CD1c-positive myeloid dendritic cell (primary cell): ENCODE results near the gene SLIT1.
A peak's percentile ranks its signal among the peaks of the same experiment; 100 is the strongest.

Experiments used
- DNase-seq: peaks from one replicate; pipeline ENCODE4 v3.0.0-alpha.2; 2016; ENCODE audit errors: extremely low spot score

The SLIT1 gene

DNA sequence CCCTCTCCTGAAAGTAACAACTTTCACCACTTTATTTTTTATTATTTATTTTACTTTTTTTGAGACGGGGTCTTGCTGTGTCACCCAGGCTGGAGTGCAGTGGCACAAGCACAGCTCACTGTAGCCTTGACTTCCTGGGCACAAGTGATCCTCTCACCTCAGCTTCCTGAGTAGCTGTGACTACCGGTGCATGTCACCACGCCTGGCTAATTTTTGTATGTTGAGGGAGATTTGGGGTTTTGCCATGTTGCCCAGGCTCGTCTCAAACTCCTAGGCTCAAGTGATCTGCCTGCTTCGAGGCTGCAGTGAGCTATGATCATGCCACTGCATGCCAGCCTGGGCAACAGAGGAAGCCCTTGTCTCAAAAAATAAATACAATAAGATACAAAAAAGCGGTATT lies 14.9 kb upstream of the SLIT1 start:
- DNase-seq = no peak

DNA sequence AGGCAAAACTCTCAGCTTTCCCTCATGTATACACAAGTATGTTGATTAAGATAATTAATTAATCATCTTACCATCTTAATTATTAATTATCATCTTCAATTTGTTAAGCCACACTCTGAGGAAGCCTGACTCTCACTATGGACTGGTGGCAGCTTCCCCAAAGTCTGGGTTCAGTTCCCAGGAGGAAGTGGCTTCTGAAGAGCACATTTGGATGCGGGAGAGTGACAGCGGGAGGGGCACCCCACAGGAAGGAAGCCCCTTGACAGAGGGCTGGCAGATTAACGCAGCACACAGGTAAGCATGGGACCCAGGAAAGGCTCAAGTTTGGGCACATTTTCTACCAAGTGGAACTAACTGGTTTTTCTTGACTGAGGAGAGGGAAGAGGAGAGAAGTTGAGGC lies 13.4 kb upstream of the SLIT1 start:
- peak; percentile 19 for DNase-seq

DNA sequence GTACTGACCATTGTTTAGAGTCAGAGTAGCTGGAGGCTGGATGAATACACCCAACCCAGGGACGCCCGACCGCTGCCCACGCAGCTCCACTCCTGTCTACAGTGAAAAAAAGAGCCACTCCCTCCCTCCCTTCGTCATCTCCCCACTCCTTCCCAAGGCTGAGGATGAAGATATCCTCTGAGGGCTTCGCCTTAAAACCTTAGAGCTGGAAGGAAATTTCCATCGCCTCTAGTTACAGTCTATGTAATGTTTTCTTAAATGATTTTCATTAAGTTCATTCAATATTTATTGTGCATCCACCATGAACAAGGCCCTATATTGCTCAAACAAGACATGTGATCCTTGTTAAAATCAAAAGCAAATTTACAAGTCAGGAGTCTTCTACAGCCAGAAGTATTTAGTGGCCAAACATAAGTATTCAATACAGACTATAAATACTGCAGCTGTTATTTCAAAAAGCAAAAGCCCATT lies 11.3 kb upstream of the SLIT1 start:
- DNase-seq = no peak

DNA sequence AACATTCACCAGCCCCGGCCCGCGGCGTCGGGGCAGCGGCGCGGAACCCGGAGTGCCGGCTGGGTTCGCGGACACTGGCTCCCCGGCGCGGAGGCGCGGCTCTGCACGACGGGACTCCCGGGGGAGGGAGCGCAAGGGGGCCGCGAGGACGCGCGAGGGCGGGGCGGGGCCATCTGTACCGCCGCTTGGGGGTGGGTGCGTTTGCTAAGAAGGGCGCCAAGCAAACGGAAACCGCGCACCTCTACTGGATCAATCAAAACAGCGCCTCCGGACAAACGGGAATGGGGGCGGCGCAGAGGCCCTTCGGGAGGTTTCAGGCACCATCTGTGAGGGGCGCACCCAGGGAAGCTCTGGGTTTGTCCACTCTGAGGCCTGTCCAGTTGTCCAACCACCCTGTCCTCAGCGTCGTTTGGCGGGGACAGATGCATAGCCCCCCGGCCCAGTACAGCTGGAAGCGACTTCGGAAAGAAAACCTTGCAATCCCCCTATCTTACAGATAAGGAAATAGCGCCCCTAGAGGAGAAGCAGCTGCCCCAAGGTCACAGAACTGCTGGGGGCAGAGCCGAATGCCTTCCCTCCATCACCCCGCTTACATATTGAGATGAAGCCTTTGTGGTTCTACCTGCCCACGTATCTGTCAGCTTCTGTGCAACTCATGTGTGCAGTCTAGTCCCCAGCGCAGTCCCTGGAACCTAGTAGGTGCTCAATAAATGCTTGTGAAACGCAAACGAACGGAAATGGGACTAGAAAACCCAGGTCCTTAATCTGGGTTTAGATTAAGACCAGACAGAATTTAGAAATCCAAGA lies 10.7 kb upstream of the SLIT1 start:
- peak; percentile 71 for DNase-seq

DNA sequence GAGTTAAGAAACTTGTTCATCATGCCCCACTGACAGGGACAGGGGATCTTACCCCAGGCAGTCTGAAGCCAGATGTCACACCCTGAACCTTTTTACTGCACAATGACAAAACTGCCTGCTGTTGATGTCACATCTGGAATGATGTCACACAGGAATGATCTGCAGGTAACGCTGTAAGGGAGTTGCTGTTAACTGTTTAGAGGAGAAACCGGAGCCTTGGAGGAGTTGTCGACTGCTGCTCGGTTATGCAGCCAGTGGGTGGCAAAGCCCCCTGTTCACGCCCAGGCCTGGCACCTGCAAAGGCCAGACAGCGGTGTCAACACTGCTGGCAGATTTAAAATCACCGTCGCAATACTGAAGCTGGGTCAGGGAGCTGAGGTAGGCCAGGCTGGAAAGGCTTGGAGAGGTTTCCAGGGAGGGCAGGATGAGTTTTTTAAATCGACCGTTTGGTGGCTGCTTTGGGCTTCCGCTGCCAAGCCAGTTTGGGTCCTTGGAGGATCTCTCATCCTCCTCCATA lies 10.0 kb upstream of the SLIT1 start:
- DNase-seq = no peak

DNA sequence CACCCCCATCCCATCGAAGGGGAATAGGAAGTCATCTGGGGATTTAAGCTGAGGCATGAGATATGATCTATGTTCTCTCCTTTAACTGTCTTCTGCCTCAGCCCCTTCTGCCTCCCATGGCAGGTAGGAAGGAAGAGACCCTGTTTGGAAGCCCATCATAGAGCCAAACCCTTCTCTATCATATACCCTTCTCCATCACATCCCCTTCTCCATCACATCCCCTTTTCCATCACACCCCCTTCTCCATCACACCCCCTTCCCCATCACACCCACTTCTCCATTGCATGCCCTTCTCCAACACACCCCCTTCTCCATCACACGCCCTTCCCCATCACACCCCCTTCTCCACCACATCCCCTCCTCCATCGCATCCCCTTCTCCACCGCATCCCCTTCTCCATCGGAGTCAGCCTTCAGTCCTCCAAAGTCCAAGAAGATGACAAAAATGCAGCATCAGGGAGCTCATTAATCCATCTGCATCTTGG lies 7.2 kb upstream of the SLIT1 start:
- no peak for DNase-seq

DNA sequence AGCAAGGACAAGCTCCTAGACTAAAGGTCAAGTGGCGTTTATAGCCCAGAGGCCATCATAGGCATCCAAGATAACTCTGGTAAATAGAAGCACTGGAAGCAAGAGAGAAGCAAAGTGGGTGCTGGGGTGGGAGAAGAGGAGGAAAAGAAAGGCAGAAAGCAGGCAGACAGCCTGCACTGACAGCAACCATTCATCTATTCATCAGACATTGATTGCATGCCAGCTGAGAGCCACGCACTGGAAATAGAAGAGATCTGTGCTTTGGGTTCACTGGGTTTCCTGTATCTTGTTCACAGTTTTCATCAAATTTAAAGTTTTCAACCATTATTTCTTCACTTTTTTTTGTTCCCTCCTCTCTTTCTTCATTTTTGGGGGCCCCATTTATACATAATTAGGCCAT lies 4.7 kb upstream of the SLIT1 start:
- DNase-seq = no peak

DNA sequence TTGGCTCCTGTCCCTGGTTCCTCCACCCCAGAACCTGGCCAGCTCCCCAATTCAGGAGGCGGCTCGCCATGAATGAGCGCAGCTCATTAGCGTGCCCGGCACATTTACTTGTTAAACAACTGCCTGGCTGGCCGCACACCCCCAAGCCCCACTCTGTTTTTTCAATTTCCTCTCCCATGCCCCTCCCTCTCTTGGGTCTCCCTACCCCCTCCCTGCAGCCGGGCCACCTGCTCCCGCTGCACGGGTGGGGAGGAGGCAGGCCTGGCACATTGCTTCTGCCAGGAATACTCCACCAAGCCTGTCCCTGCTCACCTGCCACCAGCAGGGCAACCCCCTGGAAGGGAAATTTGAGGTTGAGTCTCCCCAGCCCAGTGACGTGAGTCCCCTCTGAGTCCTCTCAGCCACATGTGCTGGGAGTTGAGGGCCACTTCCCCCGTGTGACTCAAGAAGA lies 2.5 kb upstream of the SLIT1 start:
- DNase-seq = no peak

DNA sequence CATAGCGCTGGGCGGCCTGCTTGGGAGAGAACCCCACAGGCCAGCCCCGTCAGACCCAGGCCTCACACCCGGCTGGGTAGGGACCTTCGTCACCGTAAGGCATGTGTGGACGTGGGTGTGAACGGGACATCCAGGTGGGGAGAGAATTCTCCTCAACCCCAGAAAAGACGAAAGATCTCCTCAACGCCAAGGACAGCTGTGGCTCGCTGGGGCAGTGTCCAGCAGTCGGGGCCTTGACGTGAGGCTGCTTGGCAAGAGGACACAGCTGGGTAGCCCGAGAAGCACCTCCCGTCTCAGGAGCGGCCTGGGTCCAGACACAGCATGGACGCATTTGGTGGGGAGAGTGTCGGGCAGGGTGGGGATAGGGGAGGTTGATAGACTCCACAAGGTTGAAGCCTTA lies 1.2 kb upstream of the SLIT1 start:
- DNase-seq = no peak

DNA sequence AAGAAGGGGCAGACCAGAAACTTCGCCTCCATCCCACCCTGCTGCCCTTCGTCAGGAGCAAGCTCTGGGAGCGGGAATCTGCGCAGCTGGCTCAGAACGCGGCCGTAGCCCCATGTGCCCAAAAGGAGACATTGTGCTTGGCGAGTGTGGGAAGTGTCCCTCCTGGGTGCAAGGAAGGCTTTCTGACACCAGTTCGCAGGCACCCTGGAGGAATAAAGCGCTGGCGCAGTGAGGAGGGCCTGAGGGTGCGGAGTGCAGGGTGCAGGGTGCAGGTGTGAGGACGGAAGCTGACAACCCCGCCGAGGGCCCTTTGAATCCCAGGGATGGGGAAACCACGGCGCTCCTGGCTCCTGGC lies 811 bp downstream of the SLIT1 start:
- no peak for DNase-seq

DNA sequence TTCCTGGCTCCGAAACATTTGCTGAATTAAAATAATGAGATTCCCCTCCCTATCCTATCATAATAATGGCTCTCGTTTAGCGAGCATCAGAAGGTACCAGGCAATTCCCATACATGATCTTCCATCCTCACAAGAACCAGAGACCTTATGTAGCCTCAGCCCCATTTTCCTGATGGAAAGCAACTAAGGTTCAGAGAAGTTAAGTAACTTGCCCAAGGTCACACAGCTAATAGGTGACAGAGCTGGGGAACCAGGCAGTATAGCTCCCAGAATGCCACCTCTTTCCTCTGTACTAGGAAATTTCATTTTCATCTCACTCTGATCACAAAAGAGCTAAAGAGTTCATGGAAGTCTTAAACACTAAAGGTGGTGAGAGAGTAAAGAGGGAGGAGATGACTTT lies 2.4 kb downstream of the SLIT1 start:
- DNase-seq = no peak

DNA sequence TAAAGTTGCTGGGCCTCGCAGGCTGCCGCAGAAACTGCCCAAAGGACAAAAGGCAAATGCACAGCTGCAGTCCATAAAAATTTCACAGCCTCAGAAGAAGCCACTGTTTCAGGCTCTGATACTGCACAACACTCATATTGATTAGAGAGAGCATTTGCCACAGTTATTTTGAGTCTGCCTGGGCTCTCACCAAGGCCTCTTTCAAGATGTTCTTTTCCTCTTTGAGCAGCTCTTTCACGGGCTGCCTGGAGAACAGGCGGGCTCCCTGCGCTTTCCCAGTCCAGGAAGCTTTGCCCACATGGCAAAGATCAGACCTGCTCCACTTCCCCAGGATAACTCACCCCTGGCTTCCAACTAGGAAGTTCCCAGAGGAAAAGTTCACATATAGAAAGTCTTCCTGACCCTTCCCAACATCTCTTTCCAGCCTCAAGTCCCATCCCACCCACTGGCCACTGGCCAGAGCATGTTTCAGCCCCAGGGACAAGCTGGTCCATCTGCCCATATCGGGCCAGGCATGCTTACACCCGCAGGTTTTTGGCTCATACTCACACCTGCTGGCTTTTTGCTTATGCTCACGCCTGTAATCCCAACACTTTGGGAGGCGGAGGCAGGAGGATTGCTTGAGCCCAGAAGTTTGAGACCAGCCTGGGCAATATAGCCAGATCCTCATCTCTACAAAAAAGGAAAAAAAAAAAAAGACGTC lies 3.3 kb downstream of the SLIT1 start:
- no peak for DNase-seq

DNA sequence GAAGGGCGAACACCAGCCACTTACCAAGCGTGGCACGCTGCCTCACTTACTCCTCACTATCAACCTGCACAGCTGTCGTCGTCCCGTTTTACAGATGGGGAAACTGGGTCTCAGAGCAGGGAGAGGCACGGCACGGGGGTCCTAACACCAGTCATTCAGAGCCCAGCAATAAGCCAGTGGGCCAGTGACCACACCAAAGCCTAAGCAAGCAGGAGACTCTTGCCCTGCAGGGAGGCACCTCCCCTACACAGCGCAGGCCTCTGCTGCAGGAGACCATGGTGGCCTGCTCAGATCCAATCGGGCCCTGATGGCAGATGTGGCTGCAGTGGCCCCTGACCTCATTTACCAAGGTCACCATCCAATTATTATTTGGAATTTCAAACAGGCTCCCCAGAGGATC lies 4.8 kb downstream of the SLIT1 start:
- DNase-seq = no peak

DNA sequence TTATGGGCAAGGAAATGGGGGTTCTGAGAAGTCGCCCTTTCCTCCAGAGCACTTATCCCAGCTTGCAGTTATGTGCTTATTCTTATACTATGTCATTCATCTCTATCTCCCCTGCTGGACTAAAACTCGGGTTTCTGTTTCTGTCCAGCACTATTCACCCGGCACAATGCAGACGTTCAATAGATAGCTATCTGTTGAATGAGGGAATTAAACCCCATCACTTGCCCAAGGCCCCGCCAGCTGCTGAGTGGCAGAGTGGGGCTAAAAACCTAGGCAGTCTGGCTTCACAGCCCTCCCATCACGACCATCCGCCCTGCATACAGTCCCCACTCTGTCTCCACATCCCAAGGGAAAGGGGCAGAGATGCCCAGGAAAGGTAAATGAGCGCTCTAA lies 5.4 kb downstream of the SLIT1 start:
- DNase-seq = no peak

DNA sequence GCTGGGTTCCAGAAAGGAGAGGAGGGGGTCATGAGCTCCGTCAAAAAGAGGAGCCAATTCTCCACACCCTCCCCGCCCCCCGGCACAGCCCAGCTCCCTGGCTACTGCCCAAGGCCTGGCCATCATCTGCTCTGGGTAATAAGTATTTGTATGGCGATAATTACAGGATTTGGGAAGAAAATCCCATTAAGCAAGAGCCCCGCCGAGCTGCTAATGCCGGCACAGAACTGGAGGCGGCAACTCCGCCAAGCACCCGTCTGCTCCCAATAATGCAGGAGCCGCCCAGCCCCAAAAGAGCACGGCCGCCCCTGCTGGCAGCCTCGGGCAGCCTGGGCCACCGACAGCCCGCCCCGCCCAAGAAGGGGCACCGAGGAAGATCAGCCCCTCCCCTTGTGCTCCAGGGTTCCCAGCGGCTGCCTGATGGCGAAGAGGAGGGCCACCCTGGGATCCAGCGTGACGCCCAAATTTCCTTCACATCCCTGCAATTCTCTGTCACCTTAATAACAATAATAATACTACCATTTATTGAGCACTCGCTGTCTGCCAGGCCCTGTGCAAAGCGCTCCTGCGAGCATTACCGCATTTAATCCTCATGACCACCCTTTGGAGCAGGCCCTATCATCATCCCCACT lies 5.9 kb downstream of the SLIT1 start:
- DNase-seq = no peak

DNA sequence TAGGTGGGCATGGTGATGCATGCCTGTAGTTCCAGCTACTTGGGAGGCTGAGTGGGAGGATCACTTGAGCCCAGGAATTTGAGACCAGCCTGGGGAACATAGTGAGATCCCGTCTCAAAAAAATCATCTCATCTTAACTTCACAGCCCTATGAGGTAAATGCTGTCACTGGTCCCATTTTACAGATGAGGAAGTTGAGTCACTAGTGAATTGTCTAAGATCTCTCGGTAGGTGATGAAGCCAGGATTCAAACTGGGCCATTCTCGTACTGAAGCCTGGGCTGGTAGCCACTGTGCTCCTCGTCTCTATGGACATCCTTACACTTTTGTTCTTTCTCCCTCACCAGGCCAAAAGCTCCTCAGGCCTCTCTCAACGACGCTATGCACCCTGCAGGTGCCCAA lies 6.4 kb downstream of the SLIT1 start:
- DNase-seq = no peak

DNA sequence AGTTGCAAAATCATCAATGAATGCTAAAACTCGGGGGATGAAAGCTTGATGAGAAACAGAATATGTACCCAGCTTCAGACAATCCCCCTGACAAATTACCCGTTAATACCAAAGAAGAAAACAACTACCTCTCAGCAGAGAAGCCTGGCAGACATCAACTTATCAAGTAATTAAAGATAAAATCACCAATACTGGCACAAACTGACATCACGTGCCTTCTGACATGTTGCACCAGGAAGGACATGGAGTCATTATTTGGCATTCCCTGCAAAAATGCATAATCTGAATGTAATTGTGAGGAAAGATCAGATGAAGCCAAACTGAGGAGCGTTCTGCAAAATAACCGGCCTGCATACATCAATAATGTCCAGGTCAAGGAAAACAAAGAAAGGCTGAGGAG lies 7.7 kb downstream of the SLIT1 start:
- no peak for DNase-seq

DNA sequence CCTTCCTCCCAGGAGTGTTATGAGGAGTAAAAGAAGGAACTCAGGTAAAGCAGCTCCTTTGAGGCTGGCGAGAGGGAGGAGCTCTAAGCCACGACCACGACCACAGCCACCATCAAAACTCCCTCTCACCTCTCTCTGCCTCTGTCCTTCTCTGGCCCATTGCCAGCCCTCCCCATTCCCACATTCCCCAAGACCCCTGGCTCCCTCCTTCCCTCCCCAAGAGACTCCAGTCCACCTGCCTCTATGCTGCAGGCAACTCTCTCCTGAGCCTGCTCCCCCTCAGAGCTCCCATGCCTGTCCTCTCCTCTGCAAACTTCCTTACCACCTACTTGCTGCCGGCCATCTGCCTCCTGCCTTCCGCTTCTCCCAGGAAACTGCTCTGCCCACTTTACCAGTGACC lies 9.5 kb downstream of the SLIT1 start:
- no peak for DNase-seq

DNA sequence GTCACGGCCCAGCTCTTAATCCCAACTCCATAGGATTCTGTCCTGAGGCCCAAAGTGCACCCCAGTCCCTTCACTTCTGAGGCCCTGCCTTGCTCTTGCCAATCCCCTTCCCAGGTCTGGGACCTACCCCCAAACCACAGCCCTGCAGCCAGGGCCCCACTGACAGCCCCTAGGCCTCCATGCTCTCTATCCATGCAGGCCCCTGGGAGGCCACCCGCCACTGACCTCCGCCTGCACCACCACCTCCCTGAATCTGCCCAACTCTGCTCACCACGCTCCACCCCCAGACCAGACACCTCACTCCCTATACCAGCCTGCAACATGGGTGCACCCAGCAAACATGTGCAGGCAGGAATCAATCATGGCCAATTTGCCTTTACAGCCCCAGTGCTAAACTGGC lies 10.2 kb downstream of the SLIT1 start:
- no peak for DNase-seq

DNA sequence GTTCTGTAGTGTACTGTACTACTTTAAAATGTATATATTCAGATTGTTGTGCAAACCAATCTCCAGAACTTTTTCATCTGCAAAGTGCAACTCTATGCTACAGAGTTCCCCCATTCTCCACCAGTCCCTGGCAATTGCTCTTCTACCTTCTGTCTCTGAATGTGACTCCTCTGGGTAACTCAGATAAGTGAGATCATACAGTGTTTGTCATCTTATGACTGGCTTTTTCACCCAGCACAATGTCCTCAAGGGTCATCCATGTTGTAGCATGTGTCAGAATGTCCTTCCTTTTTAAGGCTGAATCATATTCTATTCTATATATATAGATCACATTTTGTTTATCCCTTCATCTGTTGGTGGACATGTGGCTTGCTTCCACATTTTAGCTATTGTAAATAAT lies 10.8 kb downstream of the SLIT1 start:
- DNase-seq = no peak

DNA sequence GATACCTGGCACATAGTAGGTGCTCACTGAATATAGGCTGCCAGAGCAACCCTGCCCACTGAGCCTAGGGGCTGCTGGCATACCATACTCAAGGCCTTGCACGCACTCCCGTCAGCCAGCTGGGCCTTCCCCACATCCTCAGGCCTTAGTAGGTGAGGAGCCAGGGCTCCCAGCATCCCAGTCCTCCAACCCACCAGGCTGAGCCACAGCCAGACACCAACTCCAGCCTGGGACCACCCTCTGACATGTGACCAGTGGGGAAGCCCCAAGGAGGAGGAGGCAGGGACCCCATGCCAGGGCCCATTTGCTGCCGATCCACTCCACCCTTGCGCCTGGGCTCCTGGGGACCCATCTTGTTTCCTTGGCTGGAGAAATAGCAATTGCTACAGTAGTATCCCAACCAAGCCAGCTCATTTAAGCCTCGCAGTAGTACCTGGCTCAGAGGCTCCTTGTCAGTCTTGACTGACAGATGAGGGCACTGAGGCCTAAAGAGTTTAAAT lies 11.4 kb downstream of the SLIT1 start:
- DNase-seq = no peak

DNA sequence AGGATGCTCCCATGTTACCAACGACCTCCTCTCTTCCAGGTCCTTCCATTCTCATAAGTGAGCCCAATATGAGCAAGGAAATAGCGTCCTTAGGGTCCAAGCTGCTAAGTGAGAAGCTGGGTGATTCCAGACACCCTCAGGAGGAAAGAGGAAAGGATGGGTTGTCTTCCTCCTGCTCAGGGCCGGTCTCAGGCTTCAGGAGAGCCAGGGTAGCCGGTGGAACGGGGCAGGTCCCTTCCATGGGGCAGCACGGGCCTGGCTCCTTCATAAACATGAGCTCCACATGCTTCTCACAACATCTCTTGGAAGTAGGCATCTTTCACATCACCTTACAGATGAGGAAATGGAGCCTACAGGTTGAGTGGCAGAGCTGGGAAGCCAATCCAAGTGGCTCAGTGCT lies 12.7 kb downstream of the SLIT1 start:
- no peak for DNase-seq
